Mucosa of rectum (tissue), 2 donors: Measurements from ENCODE around the gene ATAT1.
A peak's percentile ranks its signal among the peaks of the same experiment; 100 is the strongest.

Experiments
- H3K27ac ChIP-seq, 2 donors: one replicate each; pipeline ENCODE4 v1.7.0; 2013; ENCODE audit warnings: inconsistent platforms in 2 of 2, low read depth in 2 of 2, low read length in 2 of 2
- H3K27me3 ChIP-seq, 2 donors: one replicate each; pipeline ENCODE4 v1.7.0; 2013; ENCODE audit warnings: low read length in 2 of 2; ENCODE audit not compliant: control insufficient read depth in 2 of 2, insufficient read depth in 2 of 2
- H3K36me3 ChIP-seq, 2 donors: one replicate each; pipeline ENCODE4 v1.7.0; 2013; ENCODE audit warnings: low read length in 2 of 2; ENCODE audit not compliant: control insufficient read depth in 2 of 2, insufficient read depth in 2 of 2
- H3K4me1 ChIP-seq, 2 donors: one replicate each; pipeline ENCODE4 v1.7.0; 2013; ENCODE audit warnings: low read length in 2 of 2, mild to moderate bottlenecking in 1 of 2; ENCODE audit not compliant: control insufficient read depth in 2 of 2, insufficient read depth in 2 of 2
- H3K4me3 ChIP-seq, 2 donors: one replicate each; pipeline ENCODE4 v1.7.0; 2013; ENCODE audit warnings: low read length in 2 of 2
- H3K9ac ChIP-seq, 2 donors: one replicate each; pipeline ENCODE4 v1.7.0; 2013; ENCODE audit warnings: low read length in 2 of 2, low read depth in 1 of 2, mild to moderate bottlenecking in 1 of 2
- H3K9me3 ChIP-seq, 2 donors: one replicate each; pipeline ENCODE4 v1.7.0; 2013; ENCODE audit warnings: low read length in 2 of 2; ENCODE audit not compliant: control insufficient read depth in 2 of 2
- donor health status: healthy.
- donor health status: Normal muscosa, but diverticular disease.

ATAT1 gene

DNA sequence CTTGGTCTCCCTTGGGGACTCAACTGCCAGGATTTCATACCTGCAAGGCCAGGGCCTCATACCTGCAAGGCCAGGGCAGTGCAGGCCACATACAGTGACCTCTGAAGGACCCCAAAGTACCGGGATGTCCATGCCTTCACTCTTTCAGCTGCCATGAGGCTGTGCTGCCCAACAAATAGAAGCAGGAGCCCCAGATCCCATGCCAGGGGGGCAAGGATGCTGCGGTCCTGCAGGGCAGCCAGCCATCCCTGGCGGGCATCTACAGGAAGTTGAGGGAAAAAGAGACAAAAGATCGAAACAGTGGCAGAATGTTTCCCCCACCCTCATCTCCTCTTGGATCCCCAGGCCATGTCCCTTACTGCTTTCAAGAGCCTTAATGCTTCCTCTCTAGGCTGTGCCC is 63.3 kb downstream of the ATAT1 start:
- Histone ChIP-seq H3K4me3 (peak overlapping the region; percentile 86 to 96), H3K9ac (peak overlapping the region; percentile 26 to 54)

DNA sequence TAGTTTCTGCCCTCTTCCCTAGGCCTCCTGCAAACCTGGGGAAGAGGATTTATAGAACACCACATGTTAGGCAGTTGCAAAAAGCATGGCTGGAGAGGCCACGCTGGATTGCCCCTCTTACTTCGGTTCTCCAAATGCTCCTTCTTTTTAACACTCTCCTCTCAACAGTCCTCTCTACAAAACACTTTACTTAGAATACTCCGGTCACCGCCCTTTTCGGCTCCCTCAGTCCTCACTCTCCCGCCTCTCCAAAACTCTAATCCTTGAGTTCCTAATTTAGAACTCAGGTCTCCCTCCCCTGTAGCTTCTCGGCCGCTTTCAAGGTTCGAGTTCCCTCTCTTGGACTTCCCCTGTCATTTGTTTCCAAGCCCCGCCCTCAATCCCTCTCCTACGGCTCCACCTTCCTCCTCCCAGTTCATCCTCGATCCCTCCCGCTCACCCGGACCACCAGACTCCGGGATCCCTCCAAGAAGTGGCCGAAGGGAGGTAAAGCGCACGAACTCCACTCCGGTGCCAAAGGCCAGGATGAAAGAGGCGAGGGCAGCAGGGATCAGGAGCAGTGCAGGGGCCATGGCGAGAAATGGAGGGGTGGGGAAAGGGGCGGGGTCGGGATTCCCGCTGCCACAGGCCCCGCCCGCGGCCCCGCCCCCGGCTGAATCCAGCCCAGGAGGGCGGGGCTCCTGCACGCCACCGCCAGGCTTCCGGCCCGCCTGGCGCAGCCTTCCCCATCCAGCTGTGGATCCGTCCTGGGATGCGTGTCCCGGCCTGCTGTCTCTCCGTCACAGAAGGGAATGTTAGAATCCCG is 63.9 kb downstream of the ATAT1 start, which contains the start of gene NRM:
NRM (minus strand) TSS at position 582 of the 805 bp plus-strand sequence; CDS start at position 572, 10 bp downstream.
- no peaks in the 10 kb centered on the region for H3K9me3 ChIP-seq
- H3K27ac ChIP-seq: peak within 1 kb of the TSS; percentile 79 to 97
- peaks cover 27 to 33% of the 10 kb centered on the region in 2 donors for H3K4me1 ChIP-seq
- H3K9ac ChIP-seq: peak within 1 kb of the TSS; percentile 26 to 54
- H3K36me3 ChIP-seq: no peaks in the 10 kb centered on the region
- peaks cover 0 to 3% of the 10 kb centered on the region in 2 donors for H3K27me3 ChIP-seq
- peak within 1 kb of the TSS; percentile 86 to 96 for H3K4me3 ChIP-seq

More for the DNA sequence above, 63.3 kb downstream of the ATAT1 start:
- Histone ChIP-seq H3K4me1 (peaks cover 32 to 36% of the 10 kb centered on the region in 2 donors), H3K27me3 (peaks cover 0 to 3% of the 10 kb centered on the region in 2 donors), H3K9me3 (no peaks in the 10 kb centered on the region), H3K27ac (peak overlapping the region; percentile 79 to 97), H3K36me3 (no peaks in the 10 kb centered on the region)

- H3K4me3 ChIP-seq: peak overlapping the region; percentile 86 to 96
- no peaks in the 10 kb centered on the region for H3K27me3 ChIP-seq
- H3K9me3 ChIP-seq: no peaks in the 10 kb centered on the region
- no peaks in the 10 kb centered on the region for H3K36me3 ChIP-seq
- peak overlapping the region in 1 of 2 donors; percentile 26 for H3K9ac ChIP-seq
- peaks cover 20 to 29% of the 10 kb centered on the region in 2 donors for H3K4me1 ChIP-seq
- peak overlapping the region; percentile 79 to 97 for H3K27ac ChIP-seq
Measured at GRCh38 chr6:30691208-30691847, 64.7 kb downstream of the ATAT1 start.
